ENCODE measurements around the gene ARFGAP1.

ARFGAP1 gene

GRCh38 chr20:63280929-63281545 lies 8.4 kb downstream of the ARFGAP1 start:
- DNase-seq: no peak

GRCh38 chr20:63281742-63282665 lies 9.4 kb downstream of the ARFGAP1 start:
- no peak for DNase-seq

GRCh38 chr20:63282946-63283345 lies 10.3 kb downstream of the ARFGAP1 start:
- no peak for DNase-seq

- no peak for DNase-seq
Observed at GRCh38 chr20:63283397-63284082, 10.9 kb downstream of the ARFGAP1 start.

GRCh38 chr20:63284083-63284440 lies 11.4 kb downstream of the ARFGAP1 start:
- DNase-seq: no peak

GRCh38 chr20:63284544-63284949 lies 11.9 kb downstream of the ARFGAP1 start:
- no peak for DNase-seq

GRCh38 chr20:63284981-63285524 lies 12.4 kb downstream of the ARFGAP1 start:
- DNase-seq: no peak

- DNase-seq: no peak
Observed at GRCh38 chr20:63285636-63286615, 13.3 kb downstream of the ARFGAP1 start.

- DNase-seq: no peak
Observed at GRCh38 chr20:63286781-63287696, 14.4 kb downstream of the ARFGAP1 start.

- DNase-seq: no peak
Observed at GRCh38 chr20:63287697-63288580, 15.3 kb downstream of the ARFGAP1 start.

- DNase-seq: no peak
Observed at GRCh38 chr20:63288581-63289251, 16.1 kb downstream of the ARFGAP1 start.

GRCh38 chr20:63289311-63290135 lies 16.9 kb downstream of the ARFGAP1 start:
- DNase-seq: no peak

- DNase-seq: no peak
Observed at GRCh38 chr20:63290136-63290676, 17.6 kb downstream of the ARFGAP1 start.

- DNase-seq: no peak
Observed at GRCh38 chr20:63290677-63291472, 18.3 kb downstream of the ARFGAP1 start.

GRCh38 chr20:63291811-63292210 lies 19.2 kb downstream of the ARFGAP1 start:
- DNase-seq: no peak

GRCh38 chr20:63292292-63292701 lies 19.7 kb downstream of the ARFGAP1 start:
- DNase-seq: no peak

- DNase-seq: no peak
Observed at GRCh38 chr20:63292904-63293303, 20.3 kb downstream of the ARFGAP1 start, which contains the start of gene COL20A1. Gene COL20A1 (plus strand): TSS chr20:63293186. CDS start chr20:63295108, 1,922 bp downstream.

Measured in NCI-H2029 (cell line).